Measurements from ENCODE around the gene LEFTY1. TPM values are rescaled to one million over a fixed set of nuclear protein-coding genes. Genes with fewer than 3 reads are reported as not detected.

Gene LEFTY1
- total and polyA plus RNA-seq, 9 of the 15 experiments (the other 6 are each of a cell fraction or from before 2014, with no cell fraction given): 0.07 to 0.24 (median 0.17) TPM; not detected in 5

DNA sequence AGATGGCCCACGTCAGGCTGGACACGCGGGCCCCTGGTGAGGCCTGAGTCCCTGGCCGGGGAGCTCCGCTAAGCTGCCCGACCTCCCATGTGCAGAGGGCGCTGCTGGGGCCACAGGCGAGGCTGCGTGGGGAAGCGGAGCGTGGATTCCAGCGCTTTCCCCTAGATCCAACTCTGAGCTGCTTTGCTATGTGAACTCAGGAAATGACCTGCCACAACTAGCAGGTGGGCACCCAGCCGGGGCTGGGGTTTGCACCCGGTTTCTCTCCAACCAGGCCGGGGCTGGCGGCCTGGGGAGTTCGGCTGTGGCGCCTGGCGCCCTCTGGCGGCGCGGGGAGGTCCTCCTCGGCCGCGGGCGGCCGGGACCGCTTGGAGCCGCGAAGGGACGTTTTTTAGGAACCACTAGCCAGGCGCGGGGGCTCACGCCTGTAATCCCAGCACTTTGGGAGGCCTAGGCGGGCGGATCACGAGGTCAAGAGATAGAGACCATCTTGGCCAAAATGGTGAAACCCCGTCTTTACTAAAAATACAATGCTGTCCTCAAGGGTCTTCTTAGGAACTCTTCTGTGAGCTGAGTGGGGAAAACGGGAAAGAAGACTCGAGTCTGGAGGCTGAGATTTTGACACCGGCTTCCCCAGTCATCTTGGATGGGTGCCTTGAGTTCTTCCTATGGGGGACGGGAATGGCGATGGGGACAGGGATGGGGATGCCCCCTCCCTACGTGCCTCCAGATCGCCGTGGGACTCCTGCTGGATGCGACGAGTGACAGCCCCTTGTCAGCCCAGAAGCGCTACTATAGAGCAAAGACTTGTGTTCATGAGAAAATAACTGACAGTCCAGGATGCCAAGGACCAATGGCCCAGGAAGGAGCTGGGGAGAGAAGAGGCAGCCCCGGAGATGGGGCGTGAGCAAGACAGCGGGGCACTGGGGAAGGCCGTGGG is 22.5 kb upstream of the LEFTY1 start (continued):
- TF ChIP-seq, protein P1, sequence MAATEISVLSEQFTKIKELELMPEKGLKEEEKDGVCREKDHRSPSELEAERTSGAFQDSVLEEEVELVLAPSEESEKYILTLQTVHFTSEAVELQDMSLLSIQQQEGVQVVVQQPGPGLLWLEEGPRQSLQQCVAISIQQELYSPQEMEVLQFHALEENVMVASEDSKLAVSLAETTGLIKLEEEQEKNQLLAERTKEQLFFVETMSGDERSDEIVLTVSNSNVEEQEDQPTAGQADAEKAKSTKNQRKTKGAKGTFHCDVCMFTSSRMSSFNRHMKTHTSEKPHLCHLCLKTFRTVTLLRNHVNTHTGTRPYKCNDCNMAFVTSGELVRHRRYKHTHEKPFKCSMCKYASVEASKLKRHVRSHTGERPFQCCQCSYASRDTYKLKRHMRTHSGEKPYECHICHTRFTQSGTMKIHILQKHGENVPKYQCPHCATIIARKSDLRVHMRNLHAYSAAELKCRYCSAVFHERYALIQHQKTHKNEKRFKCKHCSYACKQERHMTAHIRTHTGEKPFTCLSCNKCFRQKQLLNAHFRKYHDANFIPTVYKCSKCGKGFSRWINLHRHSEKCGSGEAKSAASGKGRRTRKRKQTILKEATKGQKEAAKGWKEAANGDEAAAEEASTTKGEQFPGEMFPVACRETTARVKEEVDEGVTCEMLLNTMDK (IDR thresholded peaks at IDR 0.05; ENCODE audit: borderline replicate concordance, insufficient read depth, low read depth, low read length, poor library complexity, severe bottlenecking): peak; percentile 10
- TF ChIP-seq ZNF444 (CRISPR knock-in tag; IDR thresholded peaks at IDR 0.05): no peak

DNA sequence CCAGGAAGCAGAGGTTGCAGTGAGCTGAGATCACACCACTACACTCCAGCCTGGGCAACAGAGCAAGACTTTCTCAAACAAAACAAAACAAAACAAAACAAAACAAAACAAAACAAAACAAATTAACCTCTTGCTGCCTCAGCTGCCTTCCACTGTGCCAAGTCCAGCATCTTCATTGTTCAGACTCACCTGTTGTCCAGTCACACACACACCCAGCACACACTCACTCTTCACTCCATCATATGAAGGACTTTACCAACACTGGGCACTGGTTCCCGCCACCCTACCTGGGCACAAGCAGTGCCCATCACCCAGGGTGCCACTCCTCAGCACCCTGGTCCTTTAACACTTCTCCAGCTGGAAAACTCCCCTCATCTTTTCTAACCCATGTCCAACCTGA is 20.5 kb upstream of the LEFTY1 start:
- WGBS (ENCODE audit: insufficient coverage, low coverage, missing lambda C conversion rate): 47% methylated on average over 1 of the region's 1 CpG
- in situ Hi-C loops (cut with MboI) (no loop called here), intact Hi-C loops (cut with micrococcal nuclease) (no loop called here)
- Histone ChIP-seq H3K9ac (ENCODE audit: insufficient read depth in 1 of 2, low read depth in 2 of 2, low read length in 2 of 2) (no peak overlapping the region), H3K27ac (ENCODE audit: extremely low read depth, low read depth, low read length) (no peak overlapping the region), H3K9me3 (replicated peaks; ENCODE audit: control insufficient read depth, insufficient read depth, low read depth, low read length) (no peaks in the 10 kb centered on the region), H3K27me3 (ENCODE audit: control insufficient read depth in 2 of 2, insufficient read depth in 2 of 2, low read length in 2 of 2) (no peaks in the 10 kb centered on the region), H3K9me1 (ENCODE audit: control insufficient read depth, insufficient read depth, low read length) (no peaks in the 10 kb centered on the region), H3K4me2 (ENCODE audit: insufficient read depth, low read length) (no peak overlapping the region), H3K79me2 (ENCODE audit: control insufficient read depth, insufficient read depth, low read length) (no peaks in the 10 kb centered on the region), H3K36me3 (ENCODE audit: control insufficient read depth, insufficient read depth, low read length) (no peaks in the 10 kb centered on the region), H3K4me1 (replicated peaks in 1 of 2; ENCODE audit: control insufficient read depth in 2 of 2, insufficient read depth in 2 of 2, low read length in 2 of 2) (peaks cover 0 to 10% of the 10 kb centered on the region in 2 experiments; a peak in 2 of 5 replicates), H4K20me1 (replicated peaks; ENCODE audit: control insufficient read depth, insufficient read depth, low read length) (no peaks in the 10 kb centered on the region), H2AFZ (ENCODE audit: low read depth, low read length) (no peak overlapping the region), H3K4me3 (no peak overlapping the region)
- DNase-seq (ENCODE audit: extremely low read depth in 1 of 4, low spot score in 3 of 4) (no peak), FAIRE-seq (no peak), ATAC-seq (no peak)
- BruUV-seq (replicated peaks): no TSS peak
- POLR2A ChIA-PET: interaction anchor here (0.6 to 1.3 kb wide), 3 partner anchors 13 to 426 kb away, joined by 3 to 4 read pairs (median 4); no protein-coding TSS in a partner anchor
- no peak for TF ChIP-seq HCFC1 (IDR thresholded peaks at IDR 0.05; ENCODE audit: low read depth, low read length)
- 0 out of 2 replicates have a peak, but pooled peaks have one; percentile 35 for TF ChIP-seq ZNF263 (CRISPR knock-in tag; IDR thresholded peaks at IDR 0.05; ENCODE audit: borderline replicate concordance)
- CTCF ChIA-PET (ENCODE audit: low intra/inter-chr PET ratio): no interaction called here

All from K562 (cell line).